ENCODE data around the gene KIT.

The KIT gene

GRCh38 chr4:54764476-54764875 lies 106.7 kb downstream of the KIT start:
- Histone ChIP-seq H3K9me3 (ENCODE audit: control insufficient read depth, low read length) (no peaks in the 10 kb centered on the region), H3K27me3 (replicated peaks; ENCODE audit: control insufficient read depth, insufficient read depth, low read length, poor library complexity, severe bottlenecking) (no peaks in the 10 kb centered on the region), H3K4me1 (ENCODE audit: control insufficient read depth, insufficient read depth, low read length, poor library complexity, severe bottlenecking) (no peaks in the 10 kb centered on the region), H3K4me3 (ENCODE audit: insufficient read depth, low read depth, low read length, poor library complexity, severe bottlenecking) (no peak overlapping the region), H3K27ac (ENCODE audit: insufficient read depth, low read length, poor library complexity, severe bottlenecking) (no peak overlapping the region), H3K36me3 (ENCODE audit: control insufficient read depth, insufficient read depth, low read length) (no peaks in the 10 kb centered on the region)
- no peak for DNase-seq

- Histone ChIP-seq H3K27ac (ENCODE audit: insufficient read depth, low read length, poor library complexity, severe bottlenecking) (no peak overlapping the region), H3K27me3 (replicated peaks; ENCODE audit: control insufficient read depth, insufficient read depth, low read length, poor library complexity, severe bottlenecking) (no peaks in the 10 kb centered on the region), H3K9me3 (ENCODE audit: control insufficient read depth, low read length) (no peaks in the 10 kb centered on the region), H3K4me3 (ENCODE audit: insufficient read depth, low read depth, low read length, poor library complexity, severe bottlenecking) (no peak overlapping the region), H3K36me3 (ENCODE audit: control insufficient read depth, insufficient read depth, low read length) (no peaks in the 10 kb centered on the region), H3K4me1 (ENCODE audit: control insufficient read depth, insufficient read depth, low read length, poor library complexity, severe bottlenecking) (no peaks in the 10 kb centered on the region)
- no peak for DNase-seq
These were observed 109.6 kb downstream of the KIT start for GRCh38 chr4:54767376-54767775.

GRCh38 chr4:54773022-54773421 lies 115.3 kb downstream of the KIT start:
- H3K4me1 ChIP-seq (ENCODE audit: control insufficient read depth, insufficient read depth, low read length, poor library complexity, severe bottlenecking): no peaks in the 10 kb centered on the region
- H3K4me3 ChIP-seq (ENCODE audit: insufficient read depth, low read depth, low read length, poor library complexity, severe bottlenecking): no peak overlapping the region
- no peak overlapping the region for H3K27ac ChIP-seq (ENCODE audit: insufficient read depth, low read length, poor library complexity, severe bottlenecking)
- no peaks in the 10 kb centered on the region for H3K36me3 ChIP-seq (ENCODE audit: control insufficient read depth, insufficient read depth, low read length)
- H3K27me3 ChIP-seq (replicated peaks; ENCODE audit: control insufficient read depth, insufficient read depth, low read length, poor library complexity, severe bottlenecking): no peaks in the 10 kb centered on the region
- no peaks in the 10 kb centered on the region for H3K9me3 ChIP-seq (ENCODE audit: control insufficient read depth, low read length)
- DNase-seq: no peak

GRCh38 chr4:54779036-54779435 lies 121.3 kb downstream of the KIT start:
- no peak for DNase-seq
- Histone ChIP-seq H3K27me3 (replicated peaks; ENCODE audit: control insufficient read depth, insufficient read depth, low read length, poor library complexity, severe bottlenecking) (no peaks in the 10 kb centered on the region), H3K4me1 (ENCODE audit: control insufficient read depth, insufficient read depth, low read length, poor library complexity, severe bottlenecking) (no peaks in the 10 kb centered on the region), H3K36me3 (ENCODE audit: control insufficient read depth, insufficient read depth, low read length) (no peaks in the 10 kb centered on the region), H3K9me3 (ENCODE audit: control insufficient read depth, low read length) (no peaks in the 10 kb centered on the region), H3K4me3 (ENCODE audit: insufficient read depth, low read depth, low read length, poor library complexity, severe bottlenecking) (no peak overlapping the region), H3K27ac (ENCODE audit: insufficient read depth, low read length, poor library complexity, severe bottlenecking) (no peak overlapping the region)

- DNase-seq: no peak
- H3K27ac ChIP-seq (ENCODE audit: insufficient read depth, low read length, poor library complexity, severe bottlenecking): no peak overlapping the region
- H3K36me3 ChIP-seq (ENCODE audit: control insufficient read depth, insufficient read depth, low read length): no peaks in the 10 kb centered on the region
- H3K4me3 ChIP-seq (ENCODE audit: insufficient read depth, low read depth, low read length, poor library complexity, severe bottlenecking): no peak overlapping the region
- H3K27me3 ChIP-seq (replicated peaks; ENCODE audit: control insufficient read depth, insufficient read depth, low read length, poor library complexity, severe bottlenecking): no peaks in the 10 kb centered on the region
- no peaks in the 10 kb centered on the region for H3K9me3 ChIP-seq (ENCODE audit: control insufficient read depth, low read length)
- H3K4me1 ChIP-seq (ENCODE audit: control insufficient read depth, insufficient read depth, low read length, poor library complexity, severe bottlenecking): no peaks in the 10 kb centered on the region
These were observed 121.9 kb downstream of the KIT start for GRCh38 chr4:54779476-54780148.

GRCh38 chr4:54780149-54780495 lies 122.4 kb downstream of the KIT start:
- Histone ChIP-seq H3K9me3 (ENCODE audit: control insufficient read depth, low read length) (no peaks in the 10 kb centered on the region), H3K36me3 (ENCODE audit: control insufficient read depth, insufficient read depth, low read length) (no peaks in the 10 kb centered on the region), H3K4me1 (ENCODE audit: control insufficient read depth, insufficient read depth, low read length, poor library complexity, severe bottlenecking) (no peaks in the 10 kb centered on the region), H3K27ac (ENCODE audit: insufficient read depth, low read length, poor library complexity, severe bottlenecking) (no peak overlapping the region), H3K27me3 (replicated peaks; ENCODE audit: control insufficient read depth, insufficient read depth, low read length, poor library complexity, severe bottlenecking) (no peaks in the 10 kb centered on the region), H3K4me3 (ENCODE audit: insufficient read depth, low read depth, low read length, poor library complexity, severe bottlenecking) (no peak overlapping the region)
- no peak for DNase-seq

- no peak overlapping the region for H3K27ac ChIP-seq (ENCODE audit: insufficient read depth, low read length, poor library complexity, severe bottlenecking)
These were observed 124.0 kb downstream of the KIT start for GRCh38 chr4:54781756-54782155.

GRCh38 chr4:54783402-54784110 lies 125.8 kb downstream of the KIT start:
- H3K4me3 ChIP-seq (ENCODE audit: insufficient read depth, low read depth, low read length, poor library complexity, severe bottlenecking): no peak overlapping the region
- no peaks in the 10 kb centered on the region for H3K27me3 ChIP-seq (replicated peaks; ENCODE audit: control insufficient read depth, insufficient read depth, low read length, poor library complexity, severe bottlenecking)

More at GRCh38 chr4:54781756-54782155, 124.0 kb downstream of the KIT start:
- H3K4me3 ChIP-seq (ENCODE audit: insufficient read depth, low read depth, low read length, poor library complexity, severe bottlenecking): no peak overlapping the region
- H3K9me3 ChIP-seq (ENCODE audit: control insufficient read depth, low read length): no peaks in the 10 kb centered on the region
- H3K4me1 ChIP-seq (ENCODE audit: control insufficient read depth, insufficient read depth, low read length, poor library complexity, severe bottlenecking): no peaks in the 10 kb centered on the region
- H3K36me3 ChIP-seq (ENCODE audit: control insufficient read depth, insufficient read depth, low read length): no peaks in the 10 kb centered on the region
- H3K27me3 ChIP-seq (replicated peaks; ENCODE audit: control insufficient read depth, insufficient read depth, low read length, poor library complexity, severe bottlenecking): no peaks in the 10 kb centered on the region
- no peak for DNase-seq

GRCh38 chr4:54784161-54784671 lies 126.5 kb downstream of the KIT start:
- H3K9me3 ChIP-seq (ENCODE audit: control insufficient read depth, low read length): no peaks in the 10 kb centered on the region
- H3K27ac ChIP-seq (ENCODE audit: insufficient read depth, low read length, poor library complexity, severe bottlenecking): no peak overlapping the region
- DNase-seq: no peak
- H3K27me3 ChIP-seq (replicated peaks; ENCODE audit: control insufficient read depth, insufficient read depth, low read length, poor library complexity, severe bottlenecking): no peaks in the 10 kb centered on the region
- no peaks in the 10 kb centered on the region for H3K36me3 ChIP-seq (ENCODE audit: control insufficient read depth, insufficient read depth, low read length)
- H3K4me3 ChIP-seq (ENCODE audit: insufficient read depth, low read depth, low read length, poor library complexity, severe bottlenecking): no peak overlapping the region
- no peaks in the 10 kb centered on the region for H3K4me1 ChIP-seq (ENCODE audit: control insufficient read depth, insufficient read depth, low read length, poor library complexity, severe bottlenecking)

More at GRCh38 chr4:54783402-54784110, 125.8 kb downstream of the KIT start:
- H3K27ac ChIP-seq (ENCODE audit: insufficient read depth, low read length, poor library complexity, severe bottlenecking): no peak overlapping the region
- no peak for DNase-seq
- H3K4me1 ChIP-seq (ENCODE audit: control insufficient read depth, insufficient read depth, low read length, poor library complexity, severe bottlenecking): no peaks in the 10 kb centered on the region
- H3K36me3 ChIP-seq (ENCODE audit: control insufficient read depth, insufficient read depth, low read length): no peaks in the 10 kb centered on the region
- no peaks in the 10 kb centered on the region for H3K9me3 ChIP-seq (ENCODE audit: control insufficient read depth, low read length)
